Activated CD4-positive, alpha-beta memory T cell treated with anti-CD3 and anti-CD28 coated beads, Interleukin-2, amount 10 ng/mL, durations not matched to agents 7 days and 5 days (primary cell): Measurements from ENCODE around the gene TAOK1. TPM values are rescaled to one million over a fixed set of nuclear protein-coding genes. Genes with fewer than 3 reads are reported as not detected.
A peak's percentile ranks its signal among the peaks of the same experiment; 100 is the strongest.

Source experiments
- CTCF ChIA-PET: fragments of 350-600 bp; sonication (Branson Sonifier 250); formaldehyde crosslinking; loops from one replicate; lab custom pipeline; 2021; ENCODE audit warnings: antibody characterized with exemption, inconsistent platforms; lab: Charles Lee
- POLR2A ChIA-PET: fragments of 350-600 bp; sonication (Branson Sonifier 250); formaldehyde crosslinking; loops from one replicate; lab custom pipeline; 2021; ENCODE audit warnings: antibody characterized with exemption; lab: Charles Lee
- DNase-seq: peaks from one replicate; pipeline ENCODE4 v3.0.0-alpha.2; 2020
- H3K27ac Mint-ChIP-seq: one replicate; pipeline ENCODE4 v1.8.0; 2021; ENCODE audit warnings: mild to moderate bottlenecking, mixed read lengths
- H3K27me3 Mint-ChIP-seq: one replicate; pipeline ENCODE4 v1.8.0; 2021; ENCODE audit warnings: mixed read lengths
- H3K36me3 Mint-ChIP-seq: one replicate; pipeline ENCODE4 v1.8.0; 2021; ENCODE audit warnings: low read depth, mixed read lengths
- H3K4me1 Mint-ChIP-seq: one replicate; pipeline ENCODE4 v1.8.0; 2021; ENCODE audit warnings: mixed read lengths
- H3K4me3 Mint-ChIP-seq: one replicate; pipeline ENCODE4 v1.8.0; 2021; ENCODE audit warnings: mild to moderate bottlenecking, mixed read lengths
- H3K9me3 Mint-ChIP-seq: one replicate; pipeline ENCODE4 v1.8.0; 2021; ENCODE audit warnings: mixed read lengths
- total RNA-seq, 2 experiments: library from RNA; stranded (reverse); gene quantifications; one replicate each; pipeline ENCODE4 v1.2.3, GENCODE V29; 2021

TAOK1 gene
- total RNA-seq, 2 experiments from 2014 or later: 50.0 to 51.0 TPM

- H3K36me3 Mint-ChIP-seq: peaks cover 38% of the 10 kb centered on the region
- no peak for DNase-seq
- POLR2A ChIA-PET: interaction anchor here (9.3 kb wide), 1 partner anchor 53 kb away, joined by 107 read pairs; no protein-coding TSS in a partner anchor
- no peak overlapping the region for H3K27ac Mint-ChIP-seq
- H3K27me3 Mint-ChIP-seq: no peaks in the 10 kb centered on the region
- no peaks in the 10 kb centered on the region for H3K9me3 Mint-ChIP-seq
- CTCF ChIA-PET: no interaction called here
- no peak overlapping the region for H3K4me3 Mint-ChIP-seq
- peaks cover 56% of the 10 kb centered on the region for H3K4me1 Mint-ChIP-seq
These were observed 172.5 kb downstream of the TAOK1 start for GRCh38 chr17:29562615-29563014.

GRCh38 chr17:29563816-29564215, 173.7 kb downstream of the TAOK1 start:
- Mint-ChIP-seq H3K27me3 (no peaks in the 10 kb centered on the region), H3K4me1 (peaks cover 46% of the 10 kb centered on the region), H3K27ac (no peak overlapping the region), H3K9me3 (no peaks in the 10 kb centered on the region), H3K36me3 (peaks cover 41% of the 10 kb centered on the region), H3K4me3 (peak overlapping the region; percentile 31)
- ChIA-PET POLR2A (interaction anchor here (9.3 kb wide), 1 partner anchor 52 kb away, joined by 107 read pairs; no protein-coding TSS in a partner anchor), CTCF (interaction anchor here (0.6 to 1.0 kb wide), 6 partner anchors 15 to 197 kb away, joined by 3 to 5 read pairs (median 3); no protein-coding TSS in a partner anchor)
- DNase-seq: no peak

- peak; percentile 76 for DNase-seq
- peak overlapping the region; percentile 94 for H3K4me3 Mint-ChIP-seq
- no peaks in the 10 kb centered on the region for H3K9me3 Mint-ChIP-seq
- peaks cover 42% of the 10 kb centered on the region for H3K36me3 Mint-ChIP-seq
- no peaks in the 10 kb centered on the region for H3K27me3 Mint-ChIP-seq
- H3K27ac Mint-ChIP-seq: peak overlapping the region; percentile 98
- H3K4me1 Mint-ChIP-seq: peaks cover 48% of the 10 kb centered on the region
- ChIA-PET POLR2A (interaction anchor here (1.2 to 9.3 kb wide), 16 partner anchors 10 to 552 kb away, joined by 3 to 107 read pairs (median 8); partner anchors contain the start of genes ANKRD13B, CORO6, NUFIP2 and SSH2), CTCF (interaction anchor here (1.0 to 7.1 kb wide), 9 partner anchors 9 to 196 kb away, joined by 3 to 64 read pairs (median 7); no protein-coding TSS in a partner anchor)
These were observed 175.7 kb downstream of the TAOK1 start for GRCh38 chr17:29565643-29566472.

- Mint-ChIP-seq H3K4me3 (peak within 1 kb of the TSS; percentile 94), H3K27ac (peak within 1 kb of the TSS; percentile 98), H3K4me1 (peaks cover 49% of the 10 kb centered on the region), H3K36me3 (peaks cover 43% of the 10 kb centered on the region), H3K27me3 (no peaks in the 10 kb centered on the region), H3K9me3 (no peaks in the 10 kb centered on the region)
- POLR2A ChIA-PET: interaction anchor here (1.2 to 9.3 kb wide), 21 partner anchors 11 to 617 kb away, joined by 3 to 107 read pairs (median 6); partner anchors contain the start of genes ANKRD13B, CORO6, NUFIP2 and SSH2
- DNase-seq: peak; percentile 68
- CTCF ChIA-PET: interaction anchor here (1.0 to 7.1 kb wide), 12 partner anchors 10 to 197 kb away, joined by 3 to 64 read pairs (median 5); no protein-coding TSS in a partner anchor
These were observed 176.5 kb downstream of the TAOK1 start, which contains the start of gene ABHD15 for GRCh38 chr17:29566473-29567303. ABHD15 (minus strand) TSS chr17:29567037; CDS start chr17:29566966, 71 bp downstream.

GRCh38 chr17:29567304-29567553, 177.1 kb downstream of the TAOK1 start:
- DNase-seq: no peak
- peak overlapping the region; percentile 96 for H3K27ac Mint-ChIP-seq
- no peaks in the 10 kb centered on the region for H3K9me3 Mint-ChIP-seq
- no peaks in the 10 kb centered on the region for H3K27me3 Mint-ChIP-seq
- POLR2A ChIA-PET: interaction anchor here (1.1 to 9.3 kb wide), 16 partner anchors 11 to 618 kb away, joined by 3 to 107 read pairs (median 6); partner anchors contain the start of genes ANKRD13B, CORO6, NSRP1 and NUFIP2
- CTCF ChIA-PET: interaction anchor here (0.9 to 7.1 kb wide), 7 partner anchors 14 to 197 kb away, joined by 3 to 64 read pairs (median 4); no protein-coding TSS in a partner anchor
- peaks cover 43% of the 10 kb centered on the region for H3K4me1 Mint-ChIP-seq
- peak overlapping the region; percentile 92 for H3K4me3 Mint-ChIP-seq
- peaks cover 37% of the 10 kb centered on the region for H3K36me3 Mint-ChIP-seq

GRCh38 chr17:29567554-29568330, 177.6 kb downstream of the TAOK1 start:
- peak; percentile 86 for DNase-seq
- H3K36me3 Mint-ChIP-seq: peaks cover 32% of the 10 kb centered on the region
- H3K4me3 Mint-ChIP-seq: peak overlapping the region; percentile 92
- no peaks in the 10 kb centered on the region for H3K27me3 Mint-ChIP-seq
- POLR2A ChIA-PET: interaction anchor here (0.6 to 9.3 kb wide), 18 partner anchors 12 to 871 kb away, joined by 3 to 107 read pairs (median 4); partner anchors contain the start of genes ANKRD13B, CORO6, NSRP1 and SSH2
- H3K4me1 Mint-ChIP-seq: peaks cover 39% of the 10 kb centered on the region
- CTCF ChIA-PET: interaction anchor here (0.6 to 7.1 kb wide), 10 partner anchors 13 to 385 kb away, joined by 3 to 64 read pairs (median 3); partner anchors contain the start of gene SSH2
- peak overlapping the region; percentile 96 for H3K27ac Mint-ChIP-seq
- no peaks in the 10 kb centered on the region for H3K9me3 Mint-ChIP-seq

- Mint-ChIP-seq H3K36me3 (peaks cover 35% of the 10 kb centered on the region), H3K9me3 (no peaks in the 10 kb centered on the region), H3K4me1 (peaks cover 36% of the 10 kb centered on the region), H3K4me3 (peak within 1 kb of the TSS; percentile 92), H3K27me3 (no peaks in the 10 kb centered on the region), H3K27ac (peak within 1 kb of the TSS; percentile 96)
- CTCF ChIA-PET: interaction anchor here (0.9 to 7.1 kb wide), 9 partner anchors 11 to 361 kb away, joined by 3 to 64 read pairs (median 4); partner anchors contain the start of gene SSH2
- POLR2A ChIA-PET: interaction anchor here (0.6 to 9.3 kb wide), 15 partner anchors 12 to 870 kb away, joined by 3 to 107 read pairs (median 5); partner anchors contain the start of genes ANKRD13B and NSRP1
- peak; percentile 91 for DNase-seq
These were observed 178.4 kb downstream of the TAOK1 start, which contains the start of gene TP53I13 for GRCh38 chr17:29568331-29569244. TP53I13 (plus strand) TSS chr17:29568701; CDS start chr17:29568759, 58 bp downstream.

- Mint-ChIP-seq H3K4me1 (peaks cover 29% of the 10 kb centered on the region), H3K4me3 (peak overlapping the region; percentile 83), H3K36me3 (peaks cover 35% of the 10 kb centered on the region), H3K9me3 (no peaks in the 10 kb centered on the region), H3K27ac (peak overlapping the region; percentile 59), H3K27me3 (no peaks in the 10 kb centered on the region)
- DNase-seq: peak; percentile 18
- POLR2A ChIA-PET: interaction anchor here (0.8 to 9.3 kb wide), 6 partner anchors 19 to 208 kb away, joined by 4 to 107 read pairs (median 5); partner anchors contain the start of gene ANKRD13B
- CTCF ChIA-PET: interaction anchor here (1.0 to 7.1 kb wide), 7 partner anchors 10 to 200 kb away, joined by 3 to 64 read pairs (median 4); no protein-coding TSS in a partner anchor
These were observed 179.2 kb downstream of the TAOK1 start for GRCh38 chr17:29569245-29569950.

- H3K4me3 Mint-ChIP-seq: peak overlapping the region; percentile 11
- ChIA-PET POLR2A (interaction anchor here (0.8 to 9.3 kb wide), 4 partner anchors 22 to 209 kb away, joined by 4 to 107 read pairs (median 23); partner anchors contain the start of gene ANKRD13B), CTCF (interaction anchor here (0.7 to 7.1 kb wide), 6 partner anchors 18 to 201 kb away, joined by 3 to 64 read pairs (median 4); no protein-coding TSS in a partner anchor)
- no peak overlapping the region for H3K27ac Mint-ChIP-seq
- H3K9me3 Mint-ChIP-seq: no peaks in the 10 kb centered on the region
- H3K36me3 Mint-ChIP-seq: peaks cover 39% of the 10 kb centered on the region
- peak; percentile 15 for DNase-seq
- H3K4me1 Mint-ChIP-seq: peaks cover 21% of the 10 kb centered on the region
- no peaks in the 10 kb centered on the region for H3K27me3 Mint-ChIP-seq
These were observed 180.4 kb downstream of the TAOK1 start for GRCh38 chr17:29570521-29570920.

- POLR2A ChIA-PET: interaction anchor here (0.6 to 8.0 kb wide), 3 partner anchors 21 to 104 kb away, joined by 4 to 41 read pairs (median 36); partner anchors contain the start of gene ANKRD13B
- no peak for DNase-seq
These were observed 181.3 kb downstream of the TAOK1 start for GRCh38 chr17:29571486-29571882.

More at GRCh38 chr17:29571486-29571882, 181.3 kb downstream of the TAOK1 start:
- Mint-ChIP-seq H3K27me3 (no peaks in the 10 kb centered on the region), H3K4me1 (peaks cover 14% of the 10 kb centered on the region), H3K27ac (no peak overlapping the region), H3K4me3 (no peak overlapping the region), H3K9me3 (no peaks in the 10 kb centered on the region), H3K36me3 (peaks cover 35% of the 10 kb centered on the region)
- CTCF ChIA-PET: interaction anchor here (1.0 to 7.1 kb wide), 5 partner anchors 15 to 202 kb away, joined by 3 to 64 read pairs (median 7); partner anchors contain the start of gene ANKRD13B
